ENCODE data around the gene ARHGAP29.

The ARHGAP29 gene

DNA sequence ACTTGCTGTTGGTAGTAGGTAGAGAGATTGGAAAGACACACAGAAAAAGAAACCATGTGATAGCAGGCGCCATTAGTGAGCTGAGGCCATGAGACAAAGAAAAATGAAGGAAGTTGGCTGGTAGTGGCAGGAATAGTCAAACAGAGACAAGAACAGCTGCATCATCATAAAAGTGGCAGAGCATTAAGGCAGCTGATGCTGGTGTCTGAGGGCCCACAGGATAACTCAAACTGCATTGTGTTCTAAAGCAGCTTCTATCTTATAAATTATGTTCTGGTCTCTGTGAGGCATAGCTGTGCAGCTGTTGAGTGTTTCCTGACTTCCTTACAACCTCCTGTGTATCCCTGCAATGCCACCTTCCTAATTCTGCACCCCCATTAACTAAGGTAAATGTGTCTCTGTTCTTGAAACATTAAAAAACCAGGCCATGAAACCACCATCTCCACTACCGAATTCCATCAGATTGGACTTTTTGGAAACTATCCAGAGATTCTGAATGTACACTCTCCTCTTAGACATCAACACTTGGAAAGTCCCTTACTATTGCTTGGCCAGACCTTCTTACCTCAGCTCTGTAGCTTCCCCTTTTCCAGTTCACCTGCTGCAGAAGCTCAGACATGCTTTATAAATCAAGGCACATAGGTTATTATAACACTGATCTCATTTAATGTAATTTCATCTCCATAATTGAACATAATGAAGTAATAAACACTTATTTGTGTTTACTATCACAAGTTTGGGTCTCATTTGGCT, 23.4 kb upstream of the ARHGAP29 start:
- no peak for DNase-seq

DNA sequence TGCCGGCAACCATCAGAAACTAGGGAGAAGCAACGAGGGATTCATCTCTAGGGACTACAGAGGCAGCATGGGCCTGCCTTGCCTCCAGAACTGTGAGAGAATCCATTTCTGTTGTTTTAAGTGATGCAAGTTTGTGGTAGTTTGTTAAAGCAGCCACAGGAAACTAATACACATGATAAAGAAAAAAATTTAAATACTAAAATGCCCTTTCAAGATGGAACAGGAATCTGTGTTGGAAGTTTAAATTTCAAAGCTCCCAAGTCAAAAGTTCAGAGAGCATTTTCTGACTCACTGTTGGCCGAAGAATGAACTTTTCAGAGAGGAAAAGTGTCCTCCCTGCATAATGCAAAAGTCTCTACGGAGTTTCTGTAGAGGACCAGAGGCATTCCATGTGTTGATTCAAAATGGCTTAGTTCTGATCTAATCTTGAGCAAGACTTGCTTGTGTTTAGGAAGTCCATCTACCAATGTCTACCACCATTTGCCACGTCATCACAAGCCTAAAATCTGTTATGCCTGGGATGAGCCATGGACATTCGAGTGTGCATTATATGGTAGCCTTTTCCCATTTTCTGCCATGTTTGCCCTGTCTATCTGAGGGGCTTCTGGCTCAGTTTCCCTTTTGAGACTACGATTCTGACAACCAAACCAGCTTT, 22.4 kb upstream of the ARHGAP29 start:
- no peak for DNase-seq

DNA sequence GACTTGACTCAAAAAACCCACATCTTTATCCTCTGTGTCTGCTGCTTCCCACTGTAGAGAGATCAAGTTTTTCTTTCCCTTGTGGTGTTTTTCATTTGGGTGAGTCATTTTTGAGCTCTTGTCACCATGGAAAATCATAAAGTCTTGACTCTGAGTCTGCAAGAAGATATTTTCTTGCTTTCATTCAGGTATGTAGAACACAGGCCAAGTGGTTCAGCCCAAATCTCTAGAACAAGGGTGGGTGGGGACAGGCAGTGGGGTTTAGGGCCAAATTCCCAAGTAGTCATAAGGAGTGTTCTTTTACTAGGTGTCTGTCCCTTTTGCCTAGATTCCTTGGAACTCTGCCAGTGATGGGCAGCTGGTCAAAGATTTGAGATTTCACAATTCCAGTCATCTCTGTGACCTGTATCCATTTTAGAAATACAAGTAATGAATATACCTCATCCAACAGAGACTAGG, 21.5 kb upstream of the ARHGAP29 start:
- no peak for DNase-seq

DNA sequence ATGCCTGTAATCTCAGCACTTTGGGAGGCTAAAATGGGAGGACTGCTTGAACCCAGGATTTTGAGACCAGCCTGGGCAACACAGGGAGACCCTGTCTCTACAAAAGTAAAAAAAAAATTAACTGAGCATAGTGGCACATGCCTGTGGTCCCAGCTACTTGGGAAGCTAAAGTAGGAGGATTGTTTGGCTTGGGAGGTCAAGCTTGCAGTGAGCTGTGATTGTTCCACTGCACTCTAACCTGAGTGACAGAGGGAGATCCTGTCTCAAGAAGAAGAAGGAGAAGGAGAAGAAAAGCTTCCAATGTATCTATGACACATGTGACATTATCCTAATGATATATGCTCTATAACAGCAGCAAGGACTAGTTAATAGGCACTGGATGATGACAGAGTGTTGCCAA, 20.1 kb upstream of the ARHGAP29 start:
- no peak for DNase-seq

DNA sequence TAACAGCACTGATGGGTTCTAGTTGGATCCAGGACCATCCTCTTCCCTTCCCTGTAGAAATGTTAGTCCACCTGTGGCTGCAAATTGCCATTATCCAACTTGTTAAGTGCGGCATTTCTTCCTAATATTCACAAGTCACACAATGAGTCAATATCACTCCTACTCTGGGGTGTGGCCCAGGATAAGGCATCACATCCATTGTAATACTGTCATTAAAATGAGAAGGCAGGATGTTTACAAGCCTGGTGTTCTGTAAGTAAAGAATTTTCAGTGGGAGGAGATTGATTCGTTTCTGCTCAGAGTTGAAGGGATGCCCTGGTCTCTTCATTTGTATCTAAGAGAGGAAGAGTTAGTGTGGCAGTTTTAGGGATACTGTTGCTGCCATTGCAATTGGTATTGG, 18.1 kb upstream of the ARHGAP29 start:
- no peak for DNase-seq

DNA sequence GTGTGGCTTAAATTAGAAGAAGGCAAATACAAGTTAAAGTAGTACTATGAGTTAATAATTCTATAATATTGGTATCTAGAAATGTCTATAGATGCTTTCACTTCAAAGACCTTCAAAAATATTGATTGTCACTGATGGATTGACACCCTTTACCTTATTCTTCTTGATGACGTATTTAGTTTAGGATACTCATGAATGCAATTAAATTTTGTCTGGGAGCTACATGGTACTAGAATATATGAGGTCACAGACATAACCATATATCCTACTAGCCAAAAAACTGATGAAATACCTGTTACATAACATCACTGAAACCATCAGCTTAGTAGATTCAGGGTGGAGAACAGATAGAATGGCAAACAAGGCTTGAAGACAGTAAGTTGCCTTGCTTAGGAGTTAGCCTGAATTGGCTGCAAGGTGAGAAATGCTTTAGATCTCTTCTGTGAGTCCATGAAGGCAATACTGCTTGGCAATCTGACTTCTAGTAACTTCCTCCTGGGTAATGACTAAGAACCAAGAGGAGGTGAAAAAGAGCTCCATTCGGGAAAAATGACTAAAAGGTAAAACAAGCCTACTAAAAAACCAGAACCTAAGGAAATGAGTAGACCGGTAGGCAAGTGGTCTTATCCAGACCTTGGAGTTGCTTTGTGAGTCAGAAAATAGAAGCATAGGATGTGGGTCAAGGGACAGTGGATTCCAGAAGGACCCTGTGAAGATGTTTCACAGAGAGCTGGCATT, 16.9 kb upstream of the ARHGAP29 start:
- no peak for DNase-seq

DNA sequence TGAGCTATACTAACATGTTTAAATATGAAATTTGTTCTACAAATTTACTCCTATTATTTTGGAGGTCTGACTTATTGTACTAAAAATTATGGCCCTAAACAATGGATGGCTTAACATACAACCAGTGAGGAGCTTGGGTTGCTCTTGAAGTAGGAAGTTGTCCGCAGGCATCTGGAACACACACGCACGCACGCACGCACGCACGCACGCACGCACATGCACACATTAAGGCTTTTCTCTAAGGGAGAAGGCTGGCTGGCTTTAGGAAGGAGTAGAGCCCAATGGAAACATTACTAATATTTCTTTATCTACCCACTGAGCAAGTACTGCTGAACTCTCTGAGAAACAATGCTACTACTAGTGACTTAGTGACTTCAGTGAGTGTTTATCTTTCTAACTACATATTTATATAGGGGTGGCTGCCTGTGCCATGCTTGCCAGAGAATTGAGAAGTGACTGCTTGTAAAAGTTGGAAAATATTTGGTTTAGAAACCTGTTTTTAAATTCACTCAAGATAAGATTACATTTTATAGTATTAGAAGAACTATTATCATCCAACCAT, 16.2 kb upstream of the ARHGAP29 start:
- no peak for DNase-seq

DNA sequence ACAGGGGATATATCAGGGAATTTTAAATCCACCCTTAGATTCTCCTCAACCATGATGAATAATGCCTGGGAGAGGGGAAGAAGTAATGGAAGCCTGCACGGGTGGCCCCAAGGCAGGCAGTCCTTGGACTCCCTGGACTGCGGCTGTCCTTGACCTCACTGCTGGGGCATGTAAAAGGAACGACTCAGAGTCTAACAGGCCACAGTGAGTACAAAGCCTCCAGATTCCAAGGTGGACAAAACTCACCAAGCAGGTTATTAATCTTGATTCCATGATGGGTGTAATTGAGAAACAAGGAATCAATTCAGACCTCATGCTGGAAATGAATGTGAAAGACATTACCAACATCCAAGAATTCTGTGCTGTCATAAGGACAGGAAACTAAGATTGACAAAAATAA, 13.0 kb upstream of the ARHGAP29 start:
- DNase-seq: no peak

DNA sequence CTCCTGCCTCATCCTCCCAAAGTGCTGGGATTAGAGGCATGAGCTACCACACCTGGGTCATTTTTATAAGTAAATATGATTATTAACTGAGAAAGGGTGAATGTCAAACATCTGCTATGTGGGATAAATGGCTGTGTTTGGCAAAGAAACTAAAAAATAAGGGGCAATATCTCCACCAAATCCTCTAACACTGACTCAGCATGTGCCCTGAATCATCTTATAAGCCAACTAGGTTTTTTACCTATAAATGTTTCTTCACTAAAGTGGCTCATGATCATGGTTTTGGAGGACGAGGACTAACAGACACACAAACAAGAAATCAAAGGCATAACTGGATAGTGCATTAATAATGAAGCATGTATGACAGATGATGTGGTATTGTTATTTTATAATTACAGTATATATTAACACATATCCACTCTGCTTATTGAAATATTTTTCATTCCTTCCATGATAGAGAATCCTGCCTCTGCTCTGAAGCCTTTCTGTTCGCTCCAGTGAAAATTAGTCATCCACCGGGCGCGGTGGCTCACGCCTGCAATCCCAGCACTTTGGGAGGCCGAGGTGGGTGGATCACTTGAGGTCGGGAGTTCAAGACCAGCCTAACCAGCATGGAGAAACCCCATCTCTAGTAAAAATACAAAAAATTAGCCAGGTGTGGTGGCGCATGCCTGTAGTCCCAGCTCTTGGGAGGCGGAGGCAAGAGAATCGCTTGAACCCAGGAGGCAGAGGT, 11.7 kb upstream of the ARHGAP29 start:
- no peak for DNase-seq

DNA sequence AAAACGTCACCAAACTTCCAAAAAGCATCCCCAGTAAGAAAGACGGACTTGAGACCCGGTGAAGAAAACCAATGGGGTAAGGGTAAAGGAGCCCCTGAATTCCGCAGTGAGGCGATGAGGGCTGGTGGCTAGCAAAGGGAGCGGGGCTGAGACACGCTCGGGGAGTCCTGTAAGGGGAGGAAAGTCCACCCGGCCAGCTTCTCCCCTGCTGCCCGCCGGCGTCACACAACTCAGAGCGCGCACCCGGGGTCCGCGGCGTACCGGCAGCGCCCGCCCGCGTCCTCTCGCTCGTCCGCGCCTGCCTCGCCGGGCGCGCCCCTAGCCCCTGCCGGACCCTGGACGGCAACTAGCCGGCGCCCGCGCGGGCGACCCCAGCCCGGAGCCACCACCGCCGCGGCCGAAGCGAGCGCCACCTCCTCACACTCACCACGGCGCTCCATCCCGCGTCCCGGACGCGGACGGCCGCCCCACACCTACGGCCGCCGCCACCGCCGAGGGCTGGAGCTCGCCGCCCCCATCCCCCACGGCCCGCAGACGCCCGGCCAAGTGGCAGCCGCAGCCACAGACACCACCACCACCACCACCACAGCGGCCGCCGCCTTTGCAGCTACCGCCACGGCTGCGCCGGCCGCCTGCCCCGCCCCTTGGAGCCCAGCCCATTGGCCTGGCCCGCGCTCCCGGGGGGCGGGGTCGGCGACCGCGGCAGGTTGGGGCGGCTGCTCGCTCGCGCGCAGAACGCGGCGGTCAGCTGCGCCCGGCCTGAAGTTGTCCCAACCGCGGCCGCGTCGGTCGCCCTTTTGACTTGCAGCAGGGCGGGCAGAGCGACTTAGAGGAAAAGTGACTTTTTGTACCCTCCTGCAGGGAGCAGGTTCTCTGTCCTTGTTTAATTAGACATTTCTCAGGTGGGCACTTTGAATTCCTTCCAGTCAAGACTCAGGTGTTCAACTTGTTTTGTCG, 10.0 kb upstream of the ARHGAP29 start:
- peak; percentile 80 for DNase-seq

DNA sequence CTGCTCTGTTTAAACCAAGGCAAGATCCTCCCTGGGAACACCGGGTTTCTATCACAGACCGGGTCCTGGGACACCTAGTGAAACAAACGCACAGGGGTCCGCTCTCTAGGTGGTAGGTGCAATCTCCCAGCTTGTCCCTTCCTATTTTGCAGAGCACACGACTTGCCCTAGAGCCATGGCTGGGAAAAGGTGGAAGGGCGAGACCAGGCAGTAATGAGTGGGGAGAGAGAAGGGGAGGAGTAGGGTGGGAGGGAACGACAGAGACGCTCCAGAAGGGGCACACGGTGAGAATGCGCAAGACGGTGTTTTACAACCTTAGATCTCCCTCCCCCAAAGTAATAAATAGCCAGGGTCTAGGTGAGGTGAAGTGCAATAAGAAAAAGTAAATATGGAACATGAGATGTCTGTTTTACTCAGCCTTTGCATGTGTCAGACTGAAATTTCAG, 9.3 kb upstream of the ARHGAP29 start:
- no peak for DNase-seq

DNA sequence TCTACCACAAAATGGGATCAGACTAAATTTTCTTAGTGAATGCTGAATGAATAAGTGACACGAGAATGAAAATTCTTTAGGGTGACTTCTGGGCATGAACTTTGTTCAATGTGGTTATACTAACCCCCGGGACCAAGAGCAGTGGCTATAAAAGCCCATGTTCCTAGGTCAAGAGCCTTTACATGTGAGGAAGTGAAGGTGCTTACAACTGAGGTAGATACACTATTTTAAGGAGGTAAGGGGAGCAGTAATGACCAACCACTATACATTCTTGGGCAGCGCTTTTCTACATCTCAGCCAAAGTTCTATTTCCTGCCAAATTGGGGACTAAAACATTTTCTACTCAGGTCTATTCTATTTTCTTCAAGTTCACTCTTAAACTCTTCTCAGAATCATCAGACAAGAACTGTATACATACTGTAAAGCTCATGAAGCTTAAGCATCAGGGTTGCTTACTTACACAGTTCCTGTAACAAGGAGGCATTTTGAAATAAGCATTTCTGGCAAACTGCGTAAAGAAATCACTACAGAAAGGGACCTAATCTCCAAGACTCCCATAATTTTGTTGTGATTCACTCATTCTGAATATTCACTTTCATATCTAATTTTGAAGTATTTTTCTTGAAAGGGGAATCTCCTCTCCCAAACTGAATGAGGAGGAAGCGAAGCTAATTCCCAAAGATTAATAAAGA, 8.5 kb upstream of the ARHGAP29 start:
- no peak for DNase-seq

DNA sequence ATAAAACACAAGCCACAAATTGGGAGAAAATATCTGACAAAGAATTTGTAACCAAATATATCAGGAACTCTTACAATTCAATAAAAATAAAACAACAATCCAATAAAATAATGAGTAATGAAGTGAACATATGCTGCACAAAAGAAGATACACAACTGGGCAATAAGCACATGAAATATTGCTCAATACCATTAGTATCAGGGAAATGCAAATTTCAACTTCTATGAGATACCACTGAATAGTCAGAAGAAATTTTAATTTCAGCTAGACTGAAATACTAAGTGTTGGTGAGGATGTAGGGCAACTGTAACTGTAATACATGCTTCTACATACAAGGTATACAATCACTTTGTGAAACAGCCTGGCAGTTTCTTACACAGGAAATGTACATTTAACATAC, 7.4 kb upstream of the ARHGAP29 start:
- no peak for DNase-seq

DNA sequence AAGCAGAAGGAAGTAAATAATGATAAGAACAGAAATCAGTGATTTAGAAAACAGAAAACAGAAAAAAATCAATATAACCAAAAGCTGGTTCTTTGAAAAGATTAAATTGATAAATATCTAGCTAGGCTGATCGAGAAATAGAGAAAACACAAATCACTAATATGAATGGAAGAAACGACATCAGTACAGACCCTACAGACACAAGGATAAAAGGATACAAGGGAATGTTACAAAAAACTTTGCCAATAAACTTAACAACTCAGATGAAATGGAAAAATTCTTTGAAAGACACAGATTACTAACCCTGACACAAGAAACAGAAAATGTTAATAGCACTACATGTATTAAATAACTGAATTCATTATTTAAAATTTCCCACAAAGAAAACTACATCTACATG, 6.3 kb upstream of the ARHGAP29 start:
- DNase-seq: no peak

DNA sequence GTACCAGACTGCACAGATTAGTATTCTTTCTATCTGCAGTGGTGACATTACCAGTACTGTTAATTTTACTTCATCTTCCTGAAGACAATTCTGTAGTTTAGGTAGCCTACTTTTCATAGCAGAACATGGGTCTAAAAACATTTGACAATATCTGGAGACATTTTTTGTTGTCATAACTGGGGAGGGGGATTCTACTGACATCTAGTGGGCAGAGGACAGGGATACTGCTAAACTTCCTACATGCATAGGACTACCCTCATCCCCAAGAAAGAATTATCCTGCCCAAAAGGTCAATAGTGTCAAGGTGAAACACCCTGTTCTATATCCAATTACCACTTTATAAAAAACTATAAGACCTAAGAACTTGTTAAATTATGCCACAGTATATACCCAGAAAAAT, 3.4 kb upstream of the ARHGAP29 start:
- no peak for DNase-seq

DNA sequence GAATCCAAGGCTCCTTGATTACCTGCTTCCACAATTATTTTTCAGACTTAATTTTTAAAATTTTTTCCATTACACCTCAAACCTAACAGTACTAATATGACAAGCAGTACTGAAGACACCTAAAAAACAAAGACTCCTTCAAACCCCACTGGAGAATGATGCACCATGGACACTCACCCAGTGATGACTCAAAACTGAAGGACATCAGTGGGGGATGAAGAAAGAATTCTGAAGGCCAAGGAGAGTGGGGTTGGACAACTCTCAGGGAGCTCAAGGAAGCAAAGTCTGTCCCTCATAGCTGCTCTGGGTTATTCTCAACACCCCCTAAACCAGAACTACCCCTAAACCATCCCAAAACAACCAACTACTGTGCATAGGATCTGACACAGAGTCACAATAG, 2.4 kb upstream of the ARHGAP29 start:
- no peak for DNase-seq

DNA sequence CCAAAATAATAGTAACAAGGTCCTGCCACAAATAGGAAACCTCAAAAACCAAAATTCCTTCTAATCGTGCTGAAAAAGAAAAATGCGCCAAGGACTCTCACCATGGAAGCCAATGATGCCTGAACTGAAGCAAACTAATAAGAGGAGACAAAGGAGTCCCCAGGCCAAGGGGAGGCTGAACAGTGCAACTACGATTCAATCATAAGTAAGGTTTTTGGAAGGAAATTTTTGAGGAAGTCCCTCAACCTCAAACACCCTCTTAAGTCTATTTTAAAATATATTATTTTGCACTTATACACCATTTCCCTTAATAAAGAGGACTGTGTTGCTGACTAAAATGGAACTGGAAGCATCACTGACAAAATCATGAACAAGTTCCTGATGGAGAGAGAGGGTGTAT, 1.7 kb upstream of the ARHGAP29 start:
- no peak for DNase-seq

DNA sequence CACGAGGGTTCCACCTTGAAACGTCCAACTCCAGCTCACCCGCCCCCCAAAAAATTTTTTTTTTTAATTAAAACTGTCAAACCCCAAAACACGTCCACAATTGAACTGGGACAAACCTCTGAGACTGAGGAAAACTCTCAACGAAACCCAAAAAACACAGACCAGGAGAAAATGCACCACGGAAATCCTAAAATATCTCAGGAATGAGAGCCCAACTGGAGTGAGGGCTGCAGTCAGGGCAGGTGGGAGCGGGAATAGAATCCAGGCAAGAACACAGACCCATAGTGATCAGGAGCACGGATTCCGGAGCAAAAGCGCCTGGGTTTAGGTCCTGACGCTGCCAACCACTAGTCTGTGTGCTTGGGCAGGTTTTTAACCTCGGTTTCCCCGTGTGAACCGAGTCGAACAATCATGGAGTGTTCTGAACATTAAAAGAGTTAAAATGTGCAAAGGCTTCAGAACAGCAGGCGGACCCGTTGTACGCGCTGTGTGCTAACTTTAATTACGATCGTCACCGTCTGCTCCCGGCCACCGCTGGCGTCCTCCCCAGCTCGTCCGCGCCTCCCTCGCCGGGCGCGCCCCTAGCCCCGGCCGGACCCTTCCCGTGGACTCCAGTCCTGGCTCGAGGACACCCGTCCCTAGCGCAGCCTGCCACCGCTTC, 624 bp downstream of the ARHGAP29 start:
- DNase-seq: peak; percentile 50

DNA sequence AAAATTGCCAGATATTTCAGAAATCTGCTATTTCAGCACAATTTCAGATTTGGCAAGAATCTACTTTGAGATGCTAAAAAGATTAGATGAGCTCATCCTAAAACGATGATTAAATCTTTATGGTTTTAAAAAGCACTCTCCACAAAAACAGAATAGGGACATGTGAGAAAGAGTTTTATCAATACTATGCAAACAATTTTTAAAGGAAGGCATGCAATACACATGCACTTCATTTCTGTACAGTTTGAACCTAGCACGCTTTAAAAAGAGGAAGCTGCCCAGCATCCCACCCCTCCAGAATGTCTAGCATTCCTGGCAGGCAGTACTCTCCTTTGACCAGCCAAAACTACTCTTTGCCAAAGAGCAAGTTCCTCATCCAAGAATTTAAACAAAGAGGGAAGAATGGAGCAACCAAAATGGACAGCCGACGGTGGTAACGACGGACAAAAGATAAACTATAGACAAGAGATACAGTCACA, 1.3 kb downstream of the ARHGAP29 start:
- no peak for DNase-seq
